ENCODE data around the gene RRP9. TPM values are rescaled to one million over a fixed set of nuclear protein-coding genes. Genes with fewer than 3 reads are reported as not detected.
"Not testable (repeated sequence)": the region's sequence is repeated elsewhere in the genome, so short reads cannot be mapped to it uniquely, and the experiment has no call there.

Gene RRP9, protein sequence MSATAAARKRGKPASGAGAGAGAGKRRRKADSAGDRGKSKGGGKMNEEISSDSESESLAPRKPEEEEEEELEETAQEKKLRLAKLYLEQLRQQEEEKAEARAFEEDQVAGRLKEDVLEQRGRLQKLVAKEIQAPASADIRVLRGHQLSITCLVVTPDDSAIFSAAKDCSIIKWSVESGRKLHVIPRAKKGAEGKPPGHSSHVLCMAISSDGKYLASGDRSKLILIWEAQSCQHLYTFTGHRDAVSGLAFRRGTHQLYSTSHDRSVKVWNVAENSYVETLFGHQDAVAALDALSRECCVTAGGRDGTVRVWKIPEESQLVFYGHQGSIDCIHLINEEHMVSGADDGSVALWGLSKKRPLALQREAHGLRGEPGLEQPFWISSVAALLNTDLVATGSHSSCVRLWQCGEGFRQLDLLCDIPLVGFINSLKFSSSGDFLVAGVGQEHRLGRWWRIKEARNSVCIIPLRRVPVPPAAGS
- 37.5 and 37.7 TPM in 2 replicates for total RNA-seq

- intact Hi-C loops (cut with micrococcal nuclease) = loop anchor here (1.0 to 10.0 kb wide), 18 partner anchors 25 to 1707 kb away; partner anchors contain the start of genes ABHD14B, ACY1, ALAS1 and CISH
Observed at GRCh38 chr3:51941798-51942602, at the start of gene RRP9, which contains the start of gene PARP3. RRP9 (minus strand) TSS chr3:51941904; CDS start chr3:51941867, 37 bp downstream. PARP3 (plus strand) TSS chr3:51942363; CDS start chr3:51943356, 993 bp downstream.

- intact Hi-C loops (cut with micrococcal nuclease) = not testable (repeated sequence)
Observed at GRCh38 chr3:51990501-51990971, 48.8 kb upstream of the RRP9 start.

DNA sequence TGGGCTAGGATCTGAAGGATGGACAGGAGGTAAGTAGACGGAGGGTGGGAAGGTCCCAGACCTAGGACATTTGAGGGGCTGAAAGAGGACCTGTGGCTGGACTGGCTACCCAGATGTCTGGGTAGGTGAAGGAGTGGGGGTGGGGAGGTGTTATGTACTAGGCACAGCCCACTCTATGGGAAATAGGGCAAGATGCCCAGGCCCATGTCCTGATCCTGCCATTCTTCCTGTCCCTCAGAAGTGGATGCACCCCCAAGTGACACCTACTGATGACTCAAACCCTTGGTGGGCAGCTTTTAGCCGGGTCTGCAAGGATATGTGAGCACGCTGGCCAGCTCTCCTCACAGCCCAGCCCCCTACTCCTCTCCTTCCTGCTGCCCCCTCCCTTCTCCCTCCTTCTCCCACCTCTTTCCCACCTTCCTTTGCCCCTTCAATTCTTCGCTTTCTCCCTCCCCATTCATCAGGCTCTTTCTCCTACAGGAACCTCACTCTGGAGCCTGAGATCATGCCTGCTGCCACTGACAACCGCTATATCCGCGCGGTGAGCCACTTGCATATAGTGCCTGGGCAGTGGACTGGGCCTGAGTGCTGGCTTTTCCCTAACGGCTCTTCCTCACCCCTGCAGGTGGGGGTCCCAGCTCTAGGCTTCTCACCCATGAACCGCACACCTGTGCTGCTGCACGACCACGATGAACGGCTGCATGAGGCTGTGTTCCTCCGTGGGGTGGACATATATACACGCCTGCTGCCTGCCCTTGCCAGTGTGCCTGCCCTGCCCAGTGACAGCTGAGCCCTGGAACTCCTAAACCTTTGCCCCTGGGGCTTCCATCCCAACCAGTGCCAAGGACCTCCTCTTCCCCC, 46.8 kb upstream of the RRP9 start:
- intact Hi-C loops (cut with micrococcal nuclease) = no loop called here

DNA sequence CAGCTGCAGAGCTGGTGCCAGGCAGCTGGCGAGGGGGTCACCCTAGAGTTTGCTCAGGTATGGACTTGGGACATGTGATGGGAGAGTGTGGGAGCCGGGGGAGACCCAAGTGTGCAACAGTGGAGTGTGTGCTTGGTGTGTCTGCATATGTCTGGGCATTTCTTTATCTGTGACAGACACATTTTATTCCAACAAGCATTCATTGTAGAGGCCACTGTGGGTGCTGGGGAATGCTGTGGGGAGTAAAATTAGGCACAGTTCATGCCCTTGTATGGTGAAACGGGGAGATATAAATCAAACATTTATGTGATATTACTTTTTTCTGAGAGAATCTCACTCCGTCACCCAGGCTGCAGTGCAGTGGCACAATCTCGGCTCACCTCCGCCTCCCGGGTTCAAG, 45.9 kb upstream of the RRP9 start:
- intact Hi-C loops (cut with micrococcal nuclease) = no loop called here

GRCh38 chr3:51986010-51986947, 44.6 kb upstream of the RRP9 start:
- intact Hi-C loops (cut with micrococcal nuclease) = no loop called here

DNA sequence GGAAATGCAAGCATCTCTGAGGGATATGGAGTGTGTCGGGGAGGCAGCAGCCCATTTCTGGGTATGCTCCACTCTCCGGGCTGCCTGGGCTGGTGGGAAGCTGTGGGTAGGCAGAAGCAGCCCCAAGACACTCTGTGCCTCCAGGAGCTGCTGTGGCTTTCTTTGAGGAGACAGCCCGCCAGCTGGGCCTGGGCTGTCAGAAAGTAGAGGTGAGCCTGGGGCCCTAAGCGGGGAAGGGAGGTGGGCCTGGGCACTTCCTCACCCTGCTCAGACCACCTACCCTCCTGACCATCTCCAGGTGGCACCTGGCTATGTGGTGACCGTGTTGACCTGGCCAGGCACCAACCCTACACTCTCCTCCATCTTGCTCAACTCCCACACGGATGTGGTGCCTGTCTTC, 43.4 kb upstream of the RRP9 start:
- intact Hi-C loops (cut with micrococcal nuclease) = no loop called here

- intact Hi-C loops (cut with micrococcal nuclease) = no loop called here
Observed at GRCh38 chr3:51984269-51984647, 42.6 kb upstream of the RRP9 start.

DNA sequence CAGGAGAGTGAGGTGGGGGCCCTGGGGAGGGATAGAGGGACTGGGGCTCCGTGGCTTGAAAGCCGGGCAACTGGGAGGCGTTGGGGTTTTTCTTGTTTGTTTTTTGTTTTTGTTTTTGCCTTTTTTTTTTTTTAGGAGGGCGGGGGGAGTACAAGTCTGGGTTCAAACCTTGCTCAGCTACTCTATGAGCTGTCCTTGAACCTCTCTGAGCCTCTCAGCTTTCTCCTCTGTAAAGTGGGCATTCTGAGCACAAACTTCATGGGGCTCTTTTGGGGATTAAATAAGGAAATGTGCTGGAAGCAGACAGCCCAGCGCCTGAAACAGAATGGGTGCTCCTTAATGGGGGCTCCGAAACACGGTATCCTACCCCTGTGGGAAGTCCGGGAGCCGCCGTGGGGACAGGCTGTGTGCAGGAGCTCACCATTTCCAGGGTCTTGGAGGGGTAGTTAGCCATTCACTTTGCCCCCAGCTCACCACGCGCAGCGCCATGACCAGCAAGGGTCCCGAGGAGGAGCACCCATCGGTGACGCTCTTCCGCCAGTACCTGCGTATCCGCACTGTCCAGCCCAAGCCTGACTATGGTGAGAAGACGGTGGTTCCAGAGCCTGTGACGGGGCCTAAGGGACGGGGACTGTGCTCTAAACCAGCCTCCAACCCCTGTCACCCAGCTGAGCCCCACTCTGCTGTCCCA, 42.0 kb upstream of the RRP9 start:
- intact Hi-C loops (cut with micrococcal nuclease) = loop anchor here (1.0 kb wide), 4 partner anchors 8 to 74 kb away; partner anchors contain the start of genes ABHD14A, PARP3 and RPL29

- intact Hi-C loops (cut with micrococcal nuclease) = loop anchor here (1.0 kb wide), 4 partner anchors 8 to 74 kb away; partner anchors contain the start of genes ABHD14A, PARP3 and RPL29
Observed at GRCh38 chr3:51982838-51983577, 41.3 kb upstream of the RRP9 start, which contains the start of gene ACY1. ACY1 (plus strand) TSS chr3:51983535; CDS start chr3:51984065, 530 bp downstream.

- intact Hi-C loops (cut with micrococcal nuclease) = no loop called here
Observed at GRCh38 chr3:51982352-51982837, 40.7 kb upstream of the RRP9 start.

- intact Hi-C loops (cut with micrococcal nuclease) = no loop called here
Observed at GRCh38 chr3:51980253-51980652, 38.5 kb upstream of the RRP9 start.

- intact Hi-C loops (cut with micrococcal nuclease) = loop anchor here (5.0 kb wide), 1 partner anchor 306 kb away; the partner anchor contains the start of gene TEX264
Observed at GRCh38 chr3:51978143-51978502, 36.4 kb upstream of the RRP9 start.

- intact Hi-C loops (cut with micrococcal nuclease) = loop anchor here (5.0 kb wide), 1 partner anchor 305 kb away; the partner anchor contains the start of gene TEX264
Observed at GRCh38 chr3:51977446-51978142, 35.9 kb upstream of the RRP9 start.

DNA sequence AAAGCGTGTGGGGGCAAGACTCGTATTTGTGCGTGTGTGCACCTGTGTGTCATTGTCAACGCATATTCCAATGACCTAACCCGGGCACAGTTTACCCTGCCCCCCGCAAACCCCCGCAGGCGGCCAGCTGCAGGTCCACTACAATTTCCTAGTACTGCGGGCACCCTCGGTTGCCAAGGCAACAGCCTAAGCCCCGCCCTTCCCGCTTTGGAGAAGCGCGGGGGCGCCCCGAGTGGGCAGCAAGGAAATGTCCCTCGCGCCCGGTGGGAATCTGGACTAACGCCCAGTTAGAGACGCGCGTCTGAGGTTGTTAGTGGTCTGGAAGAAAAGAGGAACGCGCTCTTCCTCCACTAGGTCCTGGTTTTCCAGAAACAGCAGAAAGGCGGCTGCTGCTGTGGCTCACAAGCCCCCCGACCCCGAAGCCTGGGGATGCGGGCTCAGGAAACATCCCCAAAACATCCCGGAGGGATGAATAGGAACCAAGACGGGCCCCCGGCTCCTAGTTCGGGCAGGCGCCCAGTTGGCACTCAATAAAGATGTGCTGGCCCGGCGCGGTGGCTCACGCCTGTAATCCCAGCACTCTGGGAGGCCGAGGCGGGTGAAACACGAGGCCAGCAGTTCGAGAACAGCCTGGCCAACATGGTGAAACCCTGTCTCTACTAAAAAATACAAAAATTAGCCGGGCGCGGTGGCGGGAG, 34.3 kb upstream of the RRP9 start:
- intact Hi-C loops (cut with micrococcal nuclease) = loop anchor here (1.0 to 5.0 kb wide), 6 partner anchors 7 to 304 kb away; partner anchors contain the start of genes ACY1, DUSP7, PCBP4 and POC1A

- intact Hi-C loops (cut with micrococcal nuclease) = loop anchor here (1.0 to 5.0 kb wide), 13 partner anchors 8 to 584 kb away; partner anchors contain the start of genes ACY1, DUSP7, PARP3 and PCBP4
Observed at GRCh38 chr3:51974963-51975851, 33.5 kb upstream of the RRP9 start, which contains the start of gene ABHD14A. ABHD14A (plus strand) TSS chr3:51975064; CDS start chr3:51975136, 72 bp downstream.
